Measurements from ENCODE around the gene KRT39. TPM values are rescaled to one million over a fixed set of nuclear protein-coding genes. Genes with fewer than 3 reads are reported as not detected.

The KRT39 gene
- not detected in 2 replicates for total RNA-seq

- no peak within 1 kb of the TSS for H3K4me3 ChIP-seq (ENCODE audit: low read depth, low read length)
- DNase-seq (ENCODE audit: low read depth), result no peak
- TF ChIP-seq CTCF (conservative IDR thresholded peaks at IDR 0.05; ENCODE audit: low read depth, low read length), result no peak
These were observed at the start of gene KRT39 for GRCh38 chr17:40966848-40967247. Gene KRT39, minus strand, starts transcription at chr17:40966948. Its CDS starts 92 bp downstream, at chr17:40966856.

GRCh38 chr17:41015454-41015853, 48.7 kb upstream of the KRT39 start:
- no peak for TF ChIP-seq CTCF (conservative IDR thresholded peaks at IDR 0.05; ENCODE audit: low read depth, low read length)
- no peak overlapping the region for H3K4me3 ChIP-seq (ENCODE audit: low read depth, low read length)
- no peak for DNase-seq (ENCODE audit: low read depth)

GRCh38 chr17:41013606-41014005, 46.9 kb upstream of the KRT39 start:
- no peak overlapping the region for H3K4me3 ChIP-seq (ENCODE audit: low read depth, low read length)
- TF ChIP-seq CTCF (conservative IDR thresholded peaks at IDR 0.05; ENCODE audit: low read depth, low read length), result no peak
- DNase-seq (ENCODE audit: low read depth), result no peak

- DNase-seq (ENCODE audit: low read depth), result no peak
- no peak for TF ChIP-seq CTCF (conservative IDR thresholded peaks at IDR 0.05; ENCODE audit: low read depth, low read length)
- no peak overlapping the region for H3K4me3 ChIP-seq (ENCODE audit: low read depth, low read length)
These were observed 46.4 kb upstream of the KRT39 start for GRCh38 chr17:41013181-41013580.

GRCh38 chr17:41012326-41013120, 45.8 kb upstream of the KRT39 start:
- no peak overlapping the region for H3K4me3 ChIP-seq (ENCODE audit: low read depth, low read length)
- no peak for TF ChIP-seq CTCF (conservative IDR thresholded peaks at IDR 0.05; ENCODE audit: low read depth, low read length)
- no peak for DNase-seq (ENCODE audit: low read depth)

GRCh38 chr17:41010441-41010840, 43.7 kb upstream of the KRT39 start:
- DNase-seq (ENCODE audit: low read depth), result no peak
- no peak overlapping the region for H3K4me3 ChIP-seq (ENCODE audit: low read depth, low read length)
- no peak for TF ChIP-seq CTCF (conservative IDR thresholded peaks at IDR 0.05; ENCODE audit: low read depth, low read length)

GRCh38 chr17:41009936-41010335, 43.2 kb upstream of the KRT39 start:
- H3K4me3 ChIP-seq (ENCODE audit: low read depth, low read length), result no peak overlapping the region
- no peak for TF ChIP-seq CTCF (conservative IDR thresholded peaks at IDR 0.05; ENCODE audit: low read depth, low read length)
- no peak for DNase-seq (ENCODE audit: low read depth)

Measured in epithelial cell of proximal tubule (primary cell).